ENCODE results near the gene LPCAT2.

LPCAT2 gene, protein sequence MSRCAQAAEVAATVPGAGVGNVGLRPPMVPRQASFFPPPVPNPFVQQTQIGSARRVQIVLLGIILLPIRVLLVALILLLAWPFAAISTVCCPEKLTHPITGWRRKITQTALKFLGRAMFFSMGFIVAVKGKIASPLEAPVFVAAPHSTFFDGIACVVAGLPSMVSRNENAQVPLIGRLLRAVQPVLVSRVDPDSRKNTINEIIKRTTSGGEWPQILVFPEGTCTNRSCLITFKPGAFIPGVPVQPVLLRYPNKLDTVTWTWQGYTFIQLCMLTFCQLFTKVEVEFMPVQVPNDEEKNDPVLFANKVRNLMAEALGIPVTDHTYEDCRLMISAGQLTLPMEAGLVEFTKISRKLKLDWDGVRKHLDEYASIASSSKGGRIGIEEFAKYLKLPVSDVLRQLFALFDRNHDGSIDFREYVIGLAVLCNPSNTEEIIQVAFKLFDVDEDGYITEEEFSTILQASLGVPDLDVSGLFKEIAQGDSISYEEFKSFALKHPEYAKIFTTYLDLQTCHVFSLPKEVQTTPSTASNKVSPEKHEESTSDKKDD

DNA sequence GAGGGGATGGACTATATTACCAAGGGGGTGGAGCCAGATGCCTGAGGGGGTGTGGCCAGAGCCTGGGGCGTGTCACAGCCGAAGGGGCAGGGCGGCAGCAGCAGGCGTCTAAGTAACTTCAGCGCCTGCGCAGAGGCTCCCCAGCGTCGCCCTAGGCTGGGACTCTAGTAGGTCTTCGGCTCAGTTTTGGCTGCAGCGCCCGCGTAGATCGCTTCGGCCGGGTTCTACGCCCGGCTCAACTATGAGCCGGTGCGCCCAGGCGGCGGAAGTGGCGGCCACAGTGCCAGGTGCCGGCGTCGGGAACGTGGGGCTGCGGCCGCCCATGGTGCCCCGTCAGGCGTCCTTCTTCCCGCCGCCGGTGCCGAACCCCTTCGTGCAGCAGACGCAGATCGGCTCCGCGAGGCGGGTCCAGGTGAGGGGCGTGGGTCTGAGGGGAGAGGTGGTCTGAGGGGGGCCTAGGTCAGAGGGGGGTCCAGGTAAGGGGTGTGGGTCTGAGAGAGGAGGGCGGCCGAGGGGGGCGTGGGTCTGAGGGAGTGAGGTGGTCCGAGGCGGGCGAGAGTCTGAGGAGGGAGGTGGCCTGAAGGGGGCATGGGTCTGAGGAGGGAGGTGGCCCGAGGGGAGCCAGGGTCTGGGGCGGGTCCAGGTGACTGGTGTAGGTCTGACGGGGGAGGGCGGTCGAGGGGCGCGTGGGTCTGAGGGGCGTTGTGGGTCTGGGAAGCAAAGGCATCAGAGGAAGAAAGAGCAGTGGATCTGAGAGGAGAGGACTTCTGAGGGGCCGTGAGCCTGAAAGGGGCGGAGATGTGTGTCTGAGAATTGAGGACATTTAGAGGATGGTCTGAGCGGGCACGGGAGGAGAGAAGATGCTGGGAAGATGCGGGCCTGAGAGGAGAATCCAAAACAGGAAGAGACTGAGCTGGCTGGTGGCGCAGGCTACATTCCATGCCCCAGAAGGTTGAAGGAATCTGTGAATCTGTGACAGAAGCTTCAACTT, at the start of gene LPCAT2:
Gene LPCAT2, plus strand, starts transcription at position 132 of the 991 bp plus-strand sequence. Its CDS starts 110 bp downstream, at position 242.
- Mint-ChIP-seq H3K4me3 (peak within 1 kb of the TSS; percentile 63), H3K27ac (ENCODE audit: low read depth) (no peak within 1 kb of the TSS), H3K36me3 (ENCODE audit: insufficient read depth) (no peaks in the 10 kb centered on the region), H3K27me3 (peaks cover 74% of the 10 kb centered on the region), H3K9me3 (peaks cover 5% of the 10 kb centered on the region), H3K4me1 (peaks cover 11% of the 10 kb centered on the region)
- peak; percentile 24 for ATAC-seq (replicated peaks; ENCODE audit: extremely low read depth, poor library complexity, severe bottlenecking)
- no peak for DNase-seq (ENCODE audit: low spot score in 2 of 2)

DNA sequence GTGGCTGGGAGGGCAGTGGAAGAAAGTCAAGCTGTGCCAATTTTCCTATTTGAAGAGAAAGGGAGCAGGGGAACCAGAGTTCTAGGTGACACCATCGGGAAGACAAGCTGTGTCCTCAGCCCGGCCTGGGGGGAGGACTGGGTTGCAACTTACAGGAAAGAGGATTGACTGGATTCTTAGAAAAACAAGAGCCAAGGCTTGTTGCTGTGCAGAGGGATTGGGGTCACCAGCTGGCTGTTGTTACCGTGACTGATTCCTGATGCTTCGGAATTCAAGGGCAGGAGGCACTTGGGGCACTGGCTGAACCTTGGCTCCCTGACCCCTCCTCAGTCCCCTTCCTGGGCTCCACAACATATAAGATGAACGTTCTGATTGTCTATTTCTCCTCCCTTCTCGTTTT, 46.6 kb upstream of the LPCAT2 start:
- no peak for ATAC-seq (replicated peaks; ENCODE audit: extremely low read depth, poor library complexity, severe bottlenecking)
- Mint-ChIP-seq H3K36me3 (ENCODE audit: insufficient read depth) (no peaks in the 10 kb centered on the region), H3K27ac (ENCODE audit: low read depth) (no peak overlapping the region), H3K27me3 (no peaks in the 10 kb centered on the region), H3K4me1 (no peaks in the 10 kb centered on the region), H3K9me3 (no peaks in the 10 kb centered on the region), H3K4me3 (no peak overlapping the region)
- DNase-seq (ENCODE audit: low spot score in 2 of 2), result no peak

DNA sequence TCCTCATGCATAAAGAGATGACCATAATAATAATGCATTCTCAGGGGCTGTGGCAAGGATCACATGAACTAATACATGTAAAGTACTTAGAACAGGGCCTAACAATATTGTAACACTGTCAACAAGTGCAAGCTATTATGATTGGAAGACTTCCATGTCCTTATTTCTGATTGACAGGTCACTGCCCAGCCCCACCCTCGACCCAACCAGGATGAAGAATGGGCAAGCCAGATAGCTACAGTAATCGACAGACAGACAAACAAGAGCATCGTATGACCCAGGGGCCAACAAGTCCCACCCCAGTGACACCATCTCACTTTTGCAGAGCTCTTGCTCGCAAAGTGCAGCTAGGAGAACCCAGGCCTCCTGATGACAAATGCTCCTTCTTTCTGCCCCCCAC, 44.5 kb upstream of the LPCAT2 start:
- Mint-ChIP-seq H3K36me3 (ENCODE audit: insufficient read depth) (no peaks in the 10 kb centered on the region), H3K27me3 (no peaks in the 10 kb centered on the region), H3K9me3 (no peaks in the 10 kb centered on the region), H3K27ac (ENCODE audit: low read depth) (no peak overlapping the region), H3K4me3 (no peak overlapping the region), H3K4me1 (no peaks in the 10 kb centered on the region)
- ATAC-seq (replicated peaks; ENCODE audit: extremely low read depth, poor library complexity, severe bottlenecking), result no peak
- no peak for DNase-seq (ENCODE audit: low spot score in 2 of 2)

DNA sequence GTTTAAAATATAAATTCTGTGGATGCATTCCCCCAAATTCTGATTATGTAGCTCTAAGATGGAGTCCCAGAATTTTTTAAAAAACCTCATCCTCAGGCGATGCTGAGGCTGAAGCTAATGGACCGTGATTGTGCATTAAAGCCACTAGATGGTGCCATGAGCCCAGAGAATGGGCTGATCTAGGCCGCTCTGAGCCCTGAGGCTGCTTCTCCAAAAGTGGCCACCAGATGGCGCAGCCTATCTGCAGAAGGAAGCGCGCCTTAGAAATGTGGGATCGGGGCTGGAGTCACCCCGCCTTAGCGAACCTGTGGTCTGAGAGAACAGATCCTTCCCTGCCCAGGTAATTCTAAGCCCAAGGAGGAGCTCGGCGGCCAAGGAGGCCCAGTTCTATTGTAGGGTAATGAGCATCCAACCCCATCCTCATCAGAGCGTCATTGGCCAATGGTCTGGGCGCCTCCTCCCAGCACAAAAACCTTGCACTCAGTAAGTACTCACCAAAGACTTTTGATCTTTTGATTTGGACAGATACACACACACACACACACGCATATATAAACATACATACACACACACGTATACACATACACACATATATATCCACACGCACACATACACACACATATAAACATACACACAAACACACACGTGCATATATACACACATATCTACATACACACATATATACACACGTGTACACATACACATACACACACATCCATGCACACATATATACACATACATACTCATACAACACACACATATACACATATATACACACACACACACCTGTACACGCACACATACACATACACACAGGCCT, 43.6 kb upstream of the LPCAT2 start:
- no peak overlapping the region for H3K27ac Mint-ChIP-seq (ENCODE audit: low read depth)
- ATAC-seq (replicated peaks; ENCODE audit: extremely low read depth, poor library complexity, severe bottlenecking) (peak; percentile 83), DNase-seq (ENCODE audit: low spot score in 2 of 2) (peak; percentile 68 to 77)
- no peaks in the 10 kb centered on the region for H3K27me3 Mint-ChIP-seq
- H3K4me3 Mint-ChIP-seq, result no peak overlapping the region
- no peaks in the 10 kb centered on the region for H3K36me3 Mint-ChIP-seq (ENCODE audit: insufficient read depth)
- no peaks in the 10 kb centered on the region for H3K9me3 Mint-ChIP-seq
- H3K4me1 Mint-ChIP-seq, result no peaks in the 10 kb centered on the region

DNA sequence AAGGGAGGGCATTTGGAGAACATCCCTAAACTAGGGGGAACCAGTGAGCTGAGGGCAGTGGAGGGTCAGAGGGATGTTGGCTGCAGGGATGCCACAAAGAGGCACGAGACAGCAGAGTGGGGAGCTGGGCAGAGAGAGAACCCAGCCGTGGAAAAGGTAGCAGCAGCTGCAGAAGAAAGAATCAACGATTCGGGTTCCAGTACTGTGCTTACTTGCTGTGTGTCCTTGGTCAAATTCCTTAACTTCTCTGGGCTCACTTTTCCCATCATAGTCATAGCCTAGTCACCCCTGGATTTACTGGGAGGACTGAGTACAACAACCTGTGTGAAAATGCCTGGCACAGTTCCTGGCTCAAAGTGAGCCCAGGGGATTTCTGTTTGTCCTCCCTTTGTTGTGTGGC, 42.7 kb upstream of the LPCAT2 start:
- no peak overlapping the region for H3K27ac Mint-ChIP-seq (ENCODE audit: low read depth)
- DNase-seq (ENCODE audit: low spot score in 2 of 2) (no peak), ATAC-seq (replicated peaks; ENCODE audit: extremely low read depth, poor library complexity, severe bottlenecking) (no peak)
- H3K4me1 Mint-ChIP-seq, result no peaks in the 10 kb centered on the region
- H3K9me3 Mint-ChIP-seq, result no peaks in the 10 kb centered on the region
- peaks cover 3% of the 10 kb centered on the region for H3K27me3 Mint-ChIP-seq
- H3K36me3 Mint-ChIP-seq (ENCODE audit: insufficient read depth), result no peaks in the 10 kb centered on the region
- no peak overlapping the region for H3K4me3 Mint-ChIP-seq

DNA sequence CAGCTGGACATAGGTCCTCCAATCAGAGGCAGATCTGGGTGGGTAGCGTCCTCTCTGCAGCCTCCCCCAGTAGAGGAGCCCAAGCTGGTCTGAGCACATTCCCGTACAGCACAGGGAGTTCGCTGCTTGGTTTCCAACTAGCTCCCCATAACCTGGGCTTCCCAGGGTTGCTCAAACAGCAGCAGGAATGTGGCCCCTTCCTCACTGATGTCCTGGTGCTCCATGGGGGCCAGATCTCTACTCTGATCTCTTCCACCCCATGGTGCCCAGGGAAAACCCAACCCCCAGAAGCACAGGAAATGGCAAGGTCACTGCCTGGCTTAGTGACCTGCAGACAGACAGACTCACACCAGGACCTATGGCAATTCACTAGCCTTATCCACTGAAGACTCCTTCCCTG, 41.0 kb upstream of the LPCAT2 start:
- Mint-ChIP-seq H3K4me3 (no peak overlapping the region), H3K9me3 (no peaks in the 10 kb centered on the region), H3K27me3 (peaks cover 8% of the 10 kb centered on the region), H3K4me1 (no peaks in the 10 kb centered on the region), H3K27ac (ENCODE audit: low read depth) (no peak overlapping the region), H3K36me3 (ENCODE audit: insufficient read depth) (no peaks in the 10 kb centered on the region)
- DNase-seq (ENCODE audit: low spot score in 2 of 2) (no peak), ATAC-seq (replicated peaks; ENCODE audit: extremely low read depth, poor library complexity, severe bottlenecking) (no peak)

DNA sequence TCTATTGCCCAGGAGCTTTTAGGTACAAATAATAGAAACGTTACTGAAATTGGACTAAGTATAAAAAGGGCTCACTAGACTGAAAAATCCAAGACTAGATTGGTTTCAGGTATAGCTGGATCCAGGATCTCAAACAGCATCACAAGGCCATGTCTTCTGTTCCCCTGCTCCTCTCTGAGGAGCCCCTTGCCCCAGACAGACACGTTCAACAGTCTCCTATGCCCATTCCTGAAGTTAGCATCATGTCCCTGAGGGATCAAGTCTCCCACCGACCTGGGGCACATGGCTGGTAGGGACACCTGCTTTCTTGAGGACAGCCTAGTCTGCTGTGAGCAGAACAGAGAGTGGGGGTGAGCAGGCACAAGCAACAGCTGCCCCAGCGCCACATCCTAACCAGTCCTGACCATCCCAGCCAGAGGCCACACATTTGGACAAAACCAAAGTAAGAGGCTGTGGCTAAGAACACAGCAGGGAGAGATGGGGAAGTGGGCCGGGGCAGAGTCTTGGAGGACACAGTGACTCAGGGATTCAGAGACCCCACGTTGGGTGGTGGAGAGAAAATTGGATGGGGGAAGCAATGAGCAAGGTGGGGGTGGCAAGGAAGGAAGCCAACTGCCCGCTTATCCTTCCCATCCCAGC, 40.4 kb upstream of the LPCAT2 start:
- Mint-ChIP-seq H3K4me3 (no peak overlapping the region), H3K9me3 (no peaks in the 10 kb centered on the region), H3K27me3 (peaks cover 8% of the 10 kb centered on the region), H3K27ac (ENCODE audit: low read depth) (no peak overlapping the region), H3K4me1 (no peaks in the 10 kb centered on the region), H3K36me3 (ENCODE audit: insufficient read depth) (no peaks in the 10 kb centered on the region)
- ATAC-seq (replicated peaks; ENCODE audit: extremely low read depth, poor library complexity, severe bottlenecking) (no peak), DNase-seq (ENCODE audit: low spot score in 2 of 2) (no peak)

DNA sequence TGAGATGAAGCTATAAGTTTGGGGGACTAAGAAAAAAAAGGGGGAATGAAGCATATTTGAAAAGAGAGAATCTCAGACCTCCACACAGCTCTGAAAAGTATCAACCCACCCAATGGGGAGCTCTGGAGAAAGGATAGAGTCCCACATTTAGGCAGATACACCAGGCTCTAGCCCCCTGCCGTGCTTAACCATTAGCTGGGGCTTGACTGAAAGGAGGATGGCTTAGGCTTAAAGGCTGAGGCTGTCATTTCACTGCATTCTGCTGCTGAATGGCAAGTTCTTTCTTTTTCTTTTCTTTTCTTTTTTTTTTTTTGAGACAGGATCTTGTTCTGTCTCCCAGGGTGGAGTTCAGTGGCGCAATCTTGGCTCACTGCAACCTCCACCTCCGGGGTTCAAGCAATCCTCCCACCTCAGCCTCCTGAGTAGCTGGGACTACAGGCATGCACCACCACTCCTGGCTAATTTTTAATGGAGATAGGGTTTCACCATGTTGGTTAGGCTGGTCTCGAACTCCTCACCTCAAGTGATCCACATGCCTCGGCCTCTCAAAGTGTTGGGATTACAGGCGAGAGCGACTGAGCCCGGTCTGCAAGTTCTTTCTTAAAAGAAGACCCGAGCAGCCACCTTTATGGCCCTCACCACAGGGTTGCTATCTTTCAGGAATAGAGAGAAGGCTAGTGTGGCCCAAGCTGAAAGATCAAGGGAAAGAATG, 38.9 kb upstream of the LPCAT2 start:
- no peaks in the 10 kb centered on the region for H3K4me1 Mint-ChIP-seq
- H3K27me3 Mint-ChIP-seq, result peaks cover 16% of the 10 kb centered on the region
- H3K9me3 Mint-ChIP-seq, result no peaks in the 10 kb centered on the region
- H3K4me3 Mint-ChIP-seq, result no peak overlapping the region
- ATAC-seq (replicated peaks; ENCODE audit: extremely low read depth, poor library complexity, severe bottlenecking) (no peak), DNase-seq (ENCODE audit: low spot score in 2 of 2) (no peak)
- no peak overlapping the region for H3K27ac Mint-ChIP-seq (ENCODE audit: low read depth)
- H3K36me3 Mint-ChIP-seq (ENCODE audit: insufficient read depth), result no peaks in the 10 kb centered on the region

DNA sequence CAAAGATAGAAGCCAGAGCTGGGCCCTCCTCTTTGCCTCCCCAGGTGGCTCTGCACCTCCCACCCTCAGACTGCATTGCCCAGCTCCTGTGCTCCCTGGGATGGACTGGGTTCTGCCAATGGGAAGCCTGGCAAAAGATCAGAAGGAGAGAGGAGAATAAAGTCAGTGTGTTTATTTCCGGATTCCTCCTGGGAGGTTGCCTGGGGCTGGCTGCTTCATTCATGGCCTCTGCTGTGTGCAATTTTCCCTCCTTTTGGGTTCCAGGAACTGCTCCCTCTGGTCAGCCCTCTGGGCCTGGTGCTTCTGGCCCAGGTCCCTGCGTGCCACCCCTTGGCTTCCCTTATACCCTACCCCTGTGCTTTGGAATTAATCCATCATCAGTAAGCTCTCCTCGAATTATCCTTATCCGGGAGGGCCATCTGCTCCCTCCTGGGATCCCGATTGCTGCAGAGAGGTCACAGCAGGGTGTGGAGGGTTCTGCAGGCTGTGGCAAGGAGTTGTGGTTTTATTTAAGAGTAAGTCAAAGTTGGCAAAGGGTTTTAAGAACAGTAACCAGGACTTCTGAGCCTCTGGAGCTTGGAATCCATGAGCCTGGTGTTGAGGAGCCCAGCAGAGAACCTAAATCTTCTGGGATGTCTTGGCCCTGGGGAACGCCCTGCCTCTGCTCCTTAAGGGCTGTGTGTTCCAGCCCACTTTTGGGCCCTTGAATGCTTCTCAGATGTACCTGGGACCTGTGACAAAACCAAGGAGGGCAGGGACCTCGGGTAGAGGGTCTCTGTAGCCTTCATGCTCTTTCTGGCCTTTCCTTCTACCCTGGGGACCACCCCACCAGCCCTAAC, 38.1 kb upstream of the LPCAT2 start:
- no peak for DNase-seq (ENCODE audit: low spot score in 2 of 2)
- H3K9me3 Mint-ChIP-seq, result no peaks in the 10 kb centered on the region

DNA sequence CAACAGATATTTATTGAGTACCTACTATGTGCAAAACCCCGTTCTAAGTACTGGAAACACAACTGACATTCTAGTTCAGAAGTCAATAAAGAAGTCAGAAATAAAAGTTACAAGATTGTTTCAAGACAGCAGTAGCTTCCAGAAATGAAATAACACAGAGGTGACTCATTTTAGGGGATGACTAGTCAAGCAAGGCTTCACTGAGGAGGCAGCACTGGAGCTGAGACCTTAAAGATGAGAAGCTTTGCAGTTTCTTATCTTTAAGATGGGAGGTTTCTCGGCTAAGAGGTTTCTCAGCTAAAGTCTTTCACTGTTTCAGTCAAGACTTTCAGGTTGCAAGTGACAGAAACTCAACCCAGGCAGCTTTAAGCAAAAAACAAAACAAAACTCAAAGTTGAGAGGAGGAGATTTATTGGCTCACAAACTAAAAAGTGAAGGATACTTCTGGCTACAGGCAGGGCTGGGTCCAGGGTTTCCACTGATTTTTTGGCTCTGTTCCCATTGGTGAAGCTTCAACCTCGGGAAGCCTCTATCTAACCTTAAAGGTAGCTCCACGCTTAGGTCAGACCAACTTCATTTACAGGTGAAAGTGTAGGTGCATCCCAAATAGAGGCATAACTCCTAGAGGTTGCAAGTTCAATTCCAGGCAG, 37.3 kb upstream of the LPCAT2 start:
- Mint-ChIP-seq H3K9me3 (no peaks in the 10 kb centered on the region), H3K27ac (ENCODE audit: low read depth) (no peak overlapping the region)
- no peak for ATAC-seq (replicated peaks; ENCODE audit: extremely low read depth, poor library complexity, severe bottlenecking)

More for the DNA sequence above, 38.1 kb upstream of the LPCAT2 start:
- H3K27me3 Mint-ChIP-seq, result peaks cover 21% of the 10 kb centered on the region
- H3K36me3 Mint-ChIP-seq (ENCODE audit: insufficient read depth), result no peaks in the 10 kb centered on the region
- ATAC-seq (replicated peaks; ENCODE audit: extremely low read depth, poor library complexity, severe bottlenecking), result no peak
- peaks cover 1% of the 10 kb centered on the region for H3K4me1 Mint-ChIP-seq
- H3K27ac Mint-ChIP-seq (ENCODE audit: low read depth), result no peak overlapping the region
- H3K4me3 Mint-ChIP-seq, result no peak overlapping the region

More for the DNA sequence above, 37.3 kb upstream of the LPCAT2 start:
- no peak overlapping the region for H3K4me3 Mint-ChIP-seq
- peaks cover 29% of the 10 kb centered on the region for H3K27me3 Mint-ChIP-seq
- DNase-seq (ENCODE audit: low spot score in 2 of 2), result no peak
- H3K4me1 Mint-ChIP-seq, result peaks cover 6% of the 10 kb centered on the region
- no peaks in the 10 kb centered on the region for H3K36me3 Mint-ChIP-seq (ENCODE audit: insufficient read depth)

Data from central memory CD8-positive, alpha-beta T cell (primary cell).